GM12865 (cell line): ENCODE measurements around the gene ADPGK.

Experiments used
- DNase-seq: peaks from one replicate; pipeline ENCODE4 v3.0.0; 2010; ENCODE audit warnings: low read depth
- H3K4me3 ChIP-seq: 2 replicates; pipeline ENCODE4 v1.5.1; 2011; ENCODE audit warnings: mild to moderate bottlenecking, low read depth, low read length, control low read depth
- TF ChIP-seq, protein P1 (sequence below): IDR thresholded peaks from 2 replicates; pipeline ENCODE4 v1.5.1; 2011; ENCODE audit warnings: low read length, control low read depth, low read depth, inconsistent platforms; ENCODE audit not compliant: insufficient read depth; ENCODE audit errors: missing control alignments

Gene ADPGK

DNA sequence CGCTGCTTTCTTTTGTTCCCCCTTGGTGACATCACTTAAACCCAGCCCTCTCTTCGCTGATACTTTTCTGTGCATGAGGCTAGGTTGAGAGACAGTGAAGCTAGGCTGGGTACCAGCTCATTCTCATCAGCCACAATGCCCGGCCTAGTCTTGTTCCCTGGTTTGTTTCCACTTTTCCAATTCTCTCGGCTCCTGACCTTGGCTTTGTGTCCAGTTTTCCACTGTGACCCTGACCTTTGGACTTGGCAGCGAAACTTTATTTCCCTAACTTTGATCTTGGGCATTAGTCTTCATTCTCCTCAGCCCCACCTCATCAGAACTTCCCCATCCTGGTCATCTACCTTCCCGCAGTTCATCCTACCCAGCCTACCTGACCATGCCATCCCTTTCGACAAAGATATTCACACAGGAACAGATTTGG, 908 bp upstream of the ADPGK start:
- peak overlapping the region; percentile 72 for H3K4me3 ChIP-seq
- TF ChIP-seq, protein P1, sequence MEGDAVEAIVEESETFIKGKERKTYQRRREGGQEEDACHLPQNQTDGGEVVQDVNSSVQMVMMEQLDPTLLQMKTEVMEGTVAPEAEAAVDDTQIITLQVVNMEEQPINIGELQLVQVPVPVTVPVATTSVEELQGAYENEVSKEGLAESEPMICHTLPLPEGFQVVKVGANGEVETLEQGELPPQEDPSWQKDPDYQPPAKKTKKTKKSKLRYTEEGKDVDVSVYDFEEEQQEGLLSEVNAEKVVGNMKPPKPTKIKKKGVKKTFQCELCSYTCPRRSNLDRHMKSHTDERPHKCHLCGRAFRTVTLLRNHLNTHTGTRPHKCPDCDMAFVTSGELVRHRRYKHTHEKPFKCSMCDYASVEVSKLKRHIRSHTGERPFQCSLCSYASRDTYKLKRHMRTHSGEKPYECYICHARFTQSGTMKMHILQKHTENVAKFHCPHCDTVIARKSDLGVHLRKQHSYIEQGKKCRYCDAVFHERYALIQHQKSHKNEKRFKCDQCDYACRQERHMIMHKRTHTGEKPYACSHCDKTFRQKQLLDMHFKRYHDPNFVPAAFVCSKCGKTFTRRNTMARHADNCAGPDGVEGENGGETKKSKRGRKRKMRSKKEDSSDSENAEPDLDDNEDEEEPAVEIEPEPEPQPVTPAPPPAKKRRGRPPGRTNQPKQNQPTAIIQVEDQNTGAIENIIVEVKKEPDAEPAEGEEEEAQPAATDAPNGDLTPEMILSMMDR = no peak
- no peak for DNase-seq

DNA sequence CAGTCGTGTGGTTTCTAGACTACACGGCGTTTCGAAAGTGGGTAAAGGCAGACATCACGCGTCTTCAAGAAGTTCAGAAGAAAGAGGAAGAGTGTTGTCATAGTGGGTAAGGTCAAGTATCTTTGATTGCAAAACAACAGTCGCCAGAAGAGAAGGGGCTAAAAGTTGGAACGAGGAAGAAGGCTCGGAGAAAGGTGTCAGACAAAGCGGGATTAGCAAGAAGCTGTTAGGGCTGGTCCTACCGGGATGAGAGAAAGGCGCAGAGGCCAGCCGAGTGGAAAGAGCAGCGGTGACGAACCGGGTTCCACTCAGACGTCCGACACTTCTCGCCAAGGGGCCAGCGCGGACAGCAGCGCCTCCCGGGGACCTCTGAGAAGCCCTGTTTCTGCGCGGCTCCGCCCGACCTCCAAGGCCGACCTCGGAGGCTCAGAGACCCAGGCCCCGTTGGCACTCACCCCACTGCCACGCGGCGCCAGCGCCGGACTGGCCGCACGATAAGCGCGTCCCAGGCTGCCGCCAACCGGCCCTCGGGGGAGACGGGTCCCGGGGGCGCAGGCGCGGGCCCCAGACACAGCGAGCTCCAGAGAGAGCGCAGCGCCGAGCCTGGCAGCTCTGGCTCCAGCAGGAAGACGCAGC, 436 bp downstream of the ADPGK start:
- H3K4me3 ChIP-seq = peak overlapping the region; percentile 72
- peak; percentile 84 for DNase-seq
- TF ChIP-seq, protein P1 = no peak

DNA sequence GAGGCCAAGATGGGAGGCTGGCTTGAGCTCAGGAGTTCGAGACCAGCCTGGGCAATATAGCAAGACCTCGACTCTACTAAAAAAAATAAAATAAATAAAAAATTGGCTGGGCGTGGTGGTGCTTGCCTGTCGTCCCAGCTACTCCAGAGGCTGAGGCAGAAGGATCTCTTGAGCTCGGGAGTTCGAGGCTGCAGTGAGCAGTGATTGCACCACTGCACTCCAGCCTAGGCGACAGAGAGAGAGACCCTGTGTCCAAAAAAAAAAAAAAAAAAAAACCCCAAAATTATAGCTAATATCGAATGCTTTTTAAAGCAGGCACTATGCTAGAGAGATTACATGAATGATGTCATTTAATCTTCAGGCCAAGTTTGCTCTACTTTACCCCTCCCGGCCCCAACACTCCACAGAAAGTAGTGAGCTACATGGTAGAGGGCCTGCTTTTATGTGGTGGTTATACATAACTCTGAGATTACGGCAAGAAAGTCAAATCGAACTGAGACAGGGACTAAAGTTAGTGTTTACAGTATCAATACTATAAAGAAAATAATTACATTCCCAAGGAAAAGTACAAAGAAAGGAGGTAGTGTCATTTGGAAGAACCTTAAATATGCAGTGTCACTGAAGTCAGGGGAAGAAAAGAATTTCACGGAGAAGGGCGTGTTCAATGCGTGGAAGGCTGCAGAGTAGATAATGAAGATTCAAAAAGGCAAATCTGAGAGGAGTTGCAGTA, 1.1 kb downstream of the ADPGK start:
- peak overlapping the region; percentile 72 for H3K4me3 ChIP-seq
- TF ChIP-seq, protein P1 = no peak
- peak; percentile 11 for DNase-seq

DNA sequence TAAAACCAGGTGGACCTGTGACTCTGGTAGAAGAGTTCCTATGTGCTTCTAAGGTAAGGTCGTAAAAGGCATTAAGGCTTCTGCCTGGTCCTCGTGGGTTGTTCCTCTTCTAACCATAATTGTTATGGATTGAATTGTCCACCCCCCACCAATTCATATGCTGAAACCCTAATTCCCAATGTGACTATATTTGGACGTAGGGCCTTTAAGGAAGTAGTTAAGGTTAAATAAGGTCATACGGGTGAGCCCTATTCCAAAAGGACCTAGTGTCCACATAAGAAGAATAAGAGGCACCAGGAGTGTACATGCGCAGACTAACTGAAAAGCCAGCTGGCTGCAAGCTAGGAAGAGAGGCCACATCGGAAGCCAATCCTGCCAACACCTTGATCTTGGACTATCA, 1.9 kb downstream of the ADPGK start:
- TF ChIP-seq, protein P1 = no peak
- no peak for DNase-seq
- H3K4me3 ChIP-seq = peak overlapping the region; percentile 72

DNA sequence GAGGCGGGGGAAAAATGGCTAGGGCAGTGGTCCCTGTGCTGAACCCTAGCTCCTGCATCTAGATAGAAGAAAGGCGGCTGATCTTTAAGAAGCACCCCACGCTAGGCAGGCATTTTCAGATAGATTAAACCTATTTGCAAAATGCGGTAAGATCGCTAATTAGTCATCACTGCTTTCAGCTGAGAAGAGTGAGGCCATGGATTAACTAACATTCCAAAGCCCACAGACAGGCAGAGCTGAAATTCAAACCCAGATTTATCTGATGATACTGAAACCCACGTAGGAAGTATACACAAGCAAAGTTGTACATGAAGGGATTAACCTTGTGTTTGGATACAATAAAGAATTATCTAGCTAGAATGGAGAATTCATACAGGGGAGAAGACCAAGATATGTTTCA, 4.8 kb downstream of the ADPGK start:
- DNase-seq = no peak
- no peak overlapping the region for H3K4me3 ChIP-seq
- TF ChIP-seq, protein P1 = no peak

DNA sequence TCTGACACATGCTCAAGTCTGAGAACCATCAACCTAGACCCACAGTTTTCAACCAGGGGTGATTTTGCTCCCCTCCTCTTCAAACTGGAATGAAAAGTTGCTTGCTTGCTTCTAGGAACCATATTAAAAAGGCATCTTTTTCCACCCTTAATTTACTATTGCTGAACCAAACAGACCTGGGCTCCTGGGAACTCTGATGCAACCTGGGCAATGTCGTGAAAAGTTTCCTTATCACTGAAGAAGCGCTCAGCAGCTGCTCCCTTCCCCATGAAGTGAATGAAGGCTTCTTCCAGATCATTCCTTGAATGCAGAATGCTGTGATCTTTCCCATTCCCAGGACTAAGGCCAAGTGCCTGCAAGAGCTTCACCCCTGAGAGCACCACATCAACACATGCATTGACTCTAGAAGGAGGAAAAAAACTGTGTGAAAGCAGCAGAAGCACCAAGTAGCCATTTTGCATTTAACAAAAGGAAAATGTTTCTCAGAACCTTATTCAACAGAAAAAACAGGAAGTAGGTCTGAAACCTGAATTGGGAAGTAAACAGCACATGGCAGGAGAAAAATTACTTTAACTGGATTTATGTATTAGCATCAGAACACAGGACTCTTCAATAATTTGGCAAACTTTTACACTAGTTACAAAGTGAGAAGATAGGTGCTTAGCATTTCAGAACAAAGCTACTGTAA, 8.7 kb downstream of the ADPGK start:
- TF ChIP-seq, protein P1 = no peak
- H3K4me3 ChIP-seq = no peak overlapping the region
- DNase-seq = no peak
